ENCODE data around the gene XXYLT1. TPM values are rescaled to one million over a fixed set of nuclear protein-coding genes. Genes with fewer than 3 reads are reported as not detected.
A peak's percentile ranks its signal among the peaks of the same experiment; 100 is the strongest.

The XXYLT1 gene
- total and polyA plus RNA-seq, 9 of the 15 experiments (the other 6 are each of a cell fraction or from before 2014, with no cell fraction given) = 1.9 to 18.9 (median 15.0) TPM

DNA sequence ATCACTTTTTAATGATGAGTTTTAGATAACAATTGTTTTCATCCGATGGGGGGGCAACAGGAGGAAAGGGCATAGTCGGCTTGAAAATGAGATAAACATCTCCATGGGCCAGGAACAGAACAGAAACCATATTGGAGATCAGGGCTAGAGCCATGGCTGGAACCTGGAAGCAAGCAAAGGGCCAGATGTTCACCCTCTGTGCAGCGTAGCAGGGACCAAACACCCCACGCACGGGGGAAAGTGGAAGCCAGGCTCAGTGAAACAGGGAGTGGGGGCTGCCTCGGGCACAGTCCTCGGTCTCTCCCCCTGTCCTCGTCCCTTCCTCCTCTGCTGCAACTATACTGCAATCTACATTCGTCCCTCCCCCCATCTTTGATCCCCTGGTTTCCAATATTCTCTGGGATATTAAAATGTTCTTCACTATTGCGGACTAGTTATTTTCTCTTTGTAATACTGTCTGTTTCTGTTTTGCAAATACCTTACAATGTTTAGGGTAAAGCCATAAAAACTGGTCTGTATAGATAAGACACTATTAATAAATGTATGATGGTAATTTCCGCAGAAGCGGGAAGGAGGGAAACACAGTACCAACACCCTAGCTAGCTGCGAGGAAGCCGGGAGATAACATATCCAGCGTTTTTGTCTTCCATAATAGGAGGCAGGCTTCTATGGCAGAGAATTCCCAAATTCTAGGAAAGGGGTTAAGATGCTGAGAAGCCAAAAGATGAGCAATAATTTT is 121.5 kb downstream of the XXYLT1 start (continued):
- TF ChIP-seq BRCA1 (IDR thresholded peaks at IDR 0.05) (no peak), BRCA1 (CRISPR knock-in tag; IDR thresholded peaks at IDR 0.05) (no peak), CTCF (IDR thresholded peaks at IDR 0.05 in 2 of 3, conservative IDR thresholded peaks at IDR 0.05 in 1 of 3; ENCODE audit: insufficient read depth in 2 of 3, low read depth in 1 of 3, low read length in 3 of 3) (no peak), SRF (CRISPR knock-in tag; IDR thresholded peaks at IDR 0.05) (no peak), JUN (IDR thresholded peaks at IDR 0.05; ENCODE audit: borderline replicate concordance, low read depth, low read length) (no peak), JUN (CRISPR knock-in tag; IDR thresholded peaks at IDR 0.05; ENCODE audit: borderline replicate concordance) (no peak), CBX2 (IDR thresholded peaks at IDR 0.05; ENCODE audit: insufficient read depth, low read length, poor library complexity, severe bottlenecking) (no peak), DMBX1 (CRISPR knock-in tag; IDR thresholded peaks at IDR 0.05; ENCODE audit: borderline replicate concordance) (peak; percentile 99), ZNF644 (tag; IDR thresholded peaks at IDR 0.05; ENCODE audit: low read depth) (peak; percentile 92; the same call in 1 of the 2 replicates), TRIM24 (IDR thresholded peaks at IDR 0.05) (no peak), FOXJ2 (tag; IDR thresholded peaks at IDR 0.05) (no peak), MAFF (IDR thresholded peaks at IDR 0.05; ENCODE audit: low read length) (no peak)
- TF ChIP-seq, protein P1, sequence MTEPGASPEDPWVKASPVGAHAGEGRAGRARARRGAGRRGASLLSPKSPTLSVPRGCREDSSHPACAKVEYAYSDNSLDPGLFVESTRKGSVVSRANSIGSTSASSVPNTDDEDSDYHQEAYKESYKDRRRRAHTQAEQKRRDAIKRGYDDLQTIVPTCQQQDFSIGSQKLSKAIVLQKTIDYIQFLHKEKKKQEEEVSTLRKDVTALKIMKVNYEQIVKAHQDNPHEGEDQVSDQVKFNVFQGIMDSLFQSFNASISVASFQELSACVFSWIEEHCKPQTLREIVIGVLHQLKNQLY (CRISPR knock-in tag; conservative IDR thresholded peaks at IDR 0.05) = no peak
- TF ChIP-seq, protein P2, sequence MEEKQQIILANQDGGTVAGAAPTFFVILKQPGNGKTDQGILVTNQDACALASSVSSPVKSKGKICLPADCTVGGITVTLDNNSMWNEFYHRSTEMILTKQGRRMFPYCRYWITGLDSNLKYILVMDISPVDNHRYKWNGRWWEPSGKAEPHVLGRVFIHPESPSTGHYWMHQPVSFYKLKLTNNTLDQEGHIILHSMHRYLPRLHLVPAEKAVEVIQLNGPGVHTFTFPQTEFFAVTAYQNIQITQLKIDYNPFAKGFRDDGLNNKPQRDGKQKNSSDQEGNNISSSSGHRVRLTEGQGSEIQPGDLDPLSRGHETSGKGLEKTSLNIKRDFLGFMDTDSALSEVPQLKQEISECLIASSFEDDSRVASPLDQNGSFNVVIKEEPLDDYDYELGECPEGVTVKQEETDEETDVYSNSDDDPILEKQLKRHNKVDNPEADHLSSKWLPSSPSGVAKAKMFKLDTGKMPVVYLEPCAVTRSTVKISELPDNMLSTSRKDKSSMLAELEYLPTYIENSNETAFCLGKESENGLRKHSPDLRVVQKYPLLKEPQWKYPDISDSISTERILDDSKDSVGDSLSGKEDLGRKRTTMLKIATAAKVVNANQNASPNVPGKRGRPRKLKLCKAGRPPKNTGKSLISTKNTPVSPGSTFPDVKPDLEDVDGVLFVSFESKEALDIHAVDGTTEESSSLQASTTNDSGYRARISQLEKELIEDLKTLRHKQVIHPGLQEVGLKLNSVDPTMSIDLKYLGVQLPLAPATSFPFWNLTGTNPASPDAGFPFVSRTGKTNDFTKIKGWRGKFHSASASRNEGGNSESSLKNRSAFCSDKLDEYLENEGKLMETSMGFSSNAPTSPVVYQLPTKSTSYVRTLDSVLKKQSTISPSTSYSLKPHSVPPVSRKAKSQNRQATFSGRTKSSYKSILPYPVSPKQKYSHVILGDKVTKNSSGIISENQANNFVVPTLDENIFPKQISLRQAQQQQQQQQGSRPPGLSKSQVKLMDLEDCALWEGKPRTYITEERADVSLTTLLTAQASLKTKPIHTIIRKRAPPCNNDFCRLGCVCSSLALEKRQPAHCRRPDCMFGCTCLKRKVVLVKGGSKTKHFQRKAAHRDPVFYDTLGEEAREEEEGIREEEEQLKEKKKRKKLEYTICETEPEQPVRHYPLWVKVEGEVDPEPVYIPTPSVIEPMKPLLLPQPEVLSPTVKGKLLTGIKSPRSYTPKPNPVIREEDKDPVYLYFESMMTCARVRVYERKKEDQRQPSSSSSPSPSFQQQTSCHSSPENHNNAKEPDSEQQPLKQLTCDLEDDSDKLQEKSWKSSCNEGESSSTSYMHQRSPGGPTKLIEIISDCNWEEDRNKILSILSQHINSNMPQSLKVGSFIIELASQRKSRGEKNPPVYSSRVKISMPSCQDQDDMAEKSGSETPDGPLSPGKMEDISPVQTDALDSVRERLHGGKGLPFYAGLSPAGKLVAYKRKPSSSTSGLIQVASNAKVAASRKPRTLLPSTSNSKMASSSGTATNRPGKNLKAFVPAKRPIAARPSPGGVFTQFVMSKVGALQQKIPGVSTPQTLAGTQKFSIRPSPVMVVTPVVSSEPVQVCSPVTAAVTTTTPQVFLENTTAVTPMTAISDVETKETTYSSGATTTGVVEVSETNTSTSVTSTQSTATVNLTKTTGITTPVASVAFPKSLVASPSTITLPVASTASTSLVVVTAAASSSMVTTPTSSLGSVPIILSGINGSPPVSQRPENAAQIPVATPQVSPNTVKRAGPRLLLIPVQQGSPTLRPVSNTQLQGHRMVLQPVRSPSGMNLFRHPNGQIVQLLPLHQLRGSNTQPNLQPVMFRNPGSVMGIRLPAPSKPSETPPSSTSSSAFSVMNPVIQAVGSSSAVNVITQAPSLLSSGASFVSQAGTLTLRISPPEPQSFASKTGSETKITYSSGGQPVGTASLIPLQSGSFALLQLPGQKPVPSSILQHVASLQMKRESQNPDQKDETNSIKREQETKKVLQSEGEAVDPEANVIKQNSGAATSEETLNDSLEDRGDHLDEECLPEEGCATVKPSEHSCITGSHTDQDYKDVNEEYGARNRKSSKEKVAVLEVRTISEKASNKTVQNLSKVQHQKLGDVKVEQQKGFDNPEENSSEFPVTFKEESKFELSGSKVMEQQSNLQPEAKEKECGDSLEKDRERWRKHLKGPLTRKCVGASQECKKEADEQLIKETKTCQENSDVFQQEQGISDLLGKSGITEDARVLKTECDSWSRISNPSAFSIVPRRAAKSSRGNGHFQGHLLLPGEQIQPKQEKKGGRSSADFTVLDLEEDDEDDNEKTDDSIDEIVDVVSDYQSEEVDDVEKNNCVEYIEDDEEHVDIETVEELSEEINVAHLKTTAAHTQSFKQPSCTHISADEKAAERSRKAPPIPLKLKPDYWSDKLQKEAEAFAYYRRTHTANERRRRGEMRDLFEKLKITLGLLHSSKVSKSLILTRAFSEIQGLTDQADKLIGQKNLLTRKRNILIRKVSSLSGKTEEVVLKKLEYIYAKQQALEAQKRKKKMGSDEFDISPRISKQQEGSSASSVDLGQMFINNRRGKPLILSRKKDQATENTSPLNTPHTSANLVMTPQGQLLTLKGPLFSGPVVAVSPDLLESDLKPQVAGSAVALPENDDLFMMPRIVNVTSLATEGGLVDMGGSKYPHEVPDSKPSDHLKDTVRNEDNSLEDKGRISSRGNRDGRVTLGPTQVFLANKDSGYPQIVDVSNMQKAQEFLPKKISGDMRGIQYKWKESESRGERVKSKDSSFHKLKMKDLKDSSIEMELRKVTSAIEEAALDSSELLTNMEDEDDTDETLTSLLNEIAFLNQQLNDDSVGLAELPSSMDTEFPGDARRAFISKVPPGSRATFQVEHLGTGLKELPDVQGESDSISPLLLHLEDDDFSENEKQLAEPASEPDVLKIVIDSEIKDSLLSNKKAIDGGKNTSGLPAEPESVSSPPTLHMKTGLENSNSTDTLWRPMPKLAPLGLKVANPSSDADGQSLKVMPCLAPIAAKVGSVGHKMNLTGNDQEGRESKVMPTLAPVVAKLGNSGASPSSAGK (IDR thresholded peaks at IDR 0.05) = no peak

Measured in K562 (cell line).